ENCODE results near the gene TMEM214. TPM values are rescaled to one million over a fixed set of nuclear protein-coding genes. Genes with fewer than 3 reads are reported as not detected.

Gene TMEM214
- total and polyA plus RNA-seq, 2 of the 8 experiments (the other 6 are each of a cell fraction or from before 2014, with no cell fraction given), result 49.7 to 71.0 TPM

DNA sequence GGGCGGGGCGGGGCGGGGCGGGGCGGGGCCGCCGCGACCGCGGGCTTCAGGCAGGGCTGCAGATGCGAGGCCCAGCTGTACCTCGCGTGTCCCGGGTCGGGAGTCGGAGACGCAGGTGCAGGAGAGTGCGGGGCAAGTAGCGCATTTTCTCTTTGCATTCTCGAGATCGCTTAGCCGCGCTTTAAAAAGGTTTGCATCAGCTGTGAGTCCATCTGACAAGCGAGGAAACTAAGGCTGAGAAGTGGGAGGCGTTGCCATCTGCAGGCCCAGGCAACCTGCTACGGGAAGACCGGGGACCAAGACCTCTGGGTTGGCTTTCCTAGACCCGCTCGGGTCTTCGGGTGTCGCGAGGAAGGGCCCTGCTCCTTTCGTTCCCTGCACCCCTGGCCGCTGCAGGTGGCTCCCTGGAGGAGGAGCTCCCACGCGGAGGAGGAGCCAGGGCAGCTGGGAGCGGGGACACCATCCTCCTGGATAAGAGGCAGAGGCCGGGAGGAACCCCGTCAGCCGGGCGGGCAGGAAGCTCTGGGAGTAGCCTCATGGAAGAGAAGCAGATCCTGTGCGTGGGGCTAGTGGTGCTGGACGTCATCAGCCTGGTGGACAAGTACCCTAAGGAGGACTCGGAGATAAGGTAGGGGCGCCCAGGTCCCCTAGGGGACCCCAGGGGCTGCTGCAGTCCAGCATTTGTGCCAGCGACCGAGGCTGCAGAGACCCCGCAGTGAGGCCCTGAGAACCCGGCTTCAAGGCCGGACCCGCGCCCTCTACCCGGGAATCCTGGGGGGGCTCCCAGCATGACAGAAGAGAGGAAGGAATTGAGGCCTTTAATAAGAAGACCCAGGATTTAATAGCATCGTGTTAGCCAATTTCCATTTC lies 54.2 kb downstream of the TMEM214 start, which contains the start of gene KHK (continued):
- TF ChIP-seq CHD7 (IDR thresholded peaks at IDR 0.05; ENCODE audit: insufficient replicate concordance, low read length) (no peak), CHD2 (IDR thresholded peaks at IDR 0.05; ENCODE audit: low read length) (no peak), POLR2AphosphoS5 (IDR thresholded peaks at IDR 0.05; ENCODE audit: low read depth, low read length) (no peak), ATF3 (IDR thresholded peaks at IDR 0.05; ENCODE audit: insufficient read depth, low read depth, low read length) (no peak), TAF1 (IDR thresholded peaks at IDR 0.05; ENCODE audit: low read depth, low read length) (0 out of 2 replicates have a peak, but pooled peaks have one; percentile 26), SIN3A (conservative IDR thresholded peaks at IDR 0.05 in 1 of 2, IDR thresholded peaks at IDR 0.05 in 1 of 2; ENCODE audit: low read depth in 1 of 2, low read length in 2 of 2) (peak; percentile 61 to 62; a peak in 2 of 4 replicates), SIX5 (IDR thresholded peaks at IDR 0.05; ENCODE audit: low read depth, low read length) (no peak), TCF12 (IDR thresholded peaks at IDR 0.05; ENCODE audit: low read depth, low read length) (no peak), RAD21 (IDR thresholded peaks at IDR 0.05 in 1 of 2, conservative IDR thresholded peaks at IDR 0.05 in 1 of 2; ENCODE audit: low read depth in 2 of 2, low read length in 2 of 2) (no peak)

All from H1 (cell line).